HG03457 (cell line): ENCODE results near the gene FLYWCH1.
A peak's percentile ranks its signal among the peaks of the same experiment; 100 is the strongest.

Experiments used
- ATAC-seq: cut with Tn5 transposase; IDR thresholded peaks from one replicate; pipeline ENCODE4 v1.9.1; 2021; ENCODE audit warnings: moderate number of reproducible peaks; ENCODE audit not compliant: unreplicated experiment

The FLYWCH1 gene

GRCh38 chr16:2980227-2981176, 68.8 kb downstream of the FLYWCH1 start, which contains the start of gene PKMYT1:
PKMYT1 (minus strand) TSS chr16:2980446; CDS start chr16:2979657, 789 bp downstream.
- peak; percentile 48 for ATAC-seq

- ATAC-seq: no peak
These were observed 69.6 kb downstream of the FLYWCH1 start for GRCh38 chr16:2981177-2981898.

GRCh38 chr16:2981899-2982250, 70.1 kb downstream of the FLYWCH1 start:
- ATAC-seq: no peak

- no peak for ATAC-seq
These were observed 70.7 kb downstream of the FLYWCH1 start for GRCh38 chr16:2982402-2982801.

GRCh38 chr16:2983706-2984136, 72.0 kb downstream of the FLYWCH1 start:
- ATAC-seq: no peak

- no peak for ATAC-seq
These were observed 73.7 kb downstream of the FLYWCH1 start for GRCh38 chr16:2985462-2985861.

- ATAC-seq: no peak
These were observed 74.2 kb downstream of the FLYWCH1 start for GRCh38 chr16:2985893-2986355.

GRCh38 chr16:2986623-2987188, 75.0 kb downstream of the FLYWCH1 start:
- no peak for ATAC-seq

- ATAC-seq: no peak
These were observed 75.6 kb downstream of the FLYWCH1 start for GRCh38 chr16:2987286-2987685.

- ATAC-seq: no peak
These were observed 76.1 kb downstream of the FLYWCH1 start for GRCh38 chr16:2987833-2988232.

- ATAC-seq: no peak
These were observed 76.9 kb downstream of the FLYWCH1 start for GRCh38 chr16:2988590-2989099.

- no peak for ATAC-seq
These were observed 79.2 kb downstream of the FLYWCH1 start for GRCh38 chr16:2990891-2991290.

GRCh38 chr16:2991566-2992261, 80.0 kb downstream of the FLYWCH1 start:
- ATAC-seq: no peak

- ATAC-seq: no peak
These were observed 80.8 kb downstream of the FLYWCH1 start for GRCh38 chr16:2992383-2993081.

GRCh38 chr16:2996298-2996697, 84.6 kb downstream of the FLYWCH1 start:
- no peak for ATAC-seq

- no peak for ATAC-seq
These were observed 88.2 kb downstream of the FLYWCH1 start for GRCh38 chr16:2999929-3000328.

- no peak for ATAC-seq
These were observed 88.8 kb downstream of the FLYWCH1 start for GRCh38 chr16:3000540-3000939.
